Panc1 (cell line): ENCODE data around the gene RBFOX1.

Experiments
- CTCF ChIP-seq: fragments of 450-650 bp; IDR thresholded peaks from 2 replicates; pipeline ENCODE4 v1.5.1; 2017; ENCODE audit warnings: mild to moderate bottlenecking
- POLR2AphosphoS5 ChIP-seq: IDR thresholded peaks from 2 replicates; pipeline ENCODE4 v1.6.1; 2012; ENCODE audit warnings: mild to moderate bottlenecking, low read depth, low read length, moderate library complexity
- SIN3A ChIP-seq: IDR thresholded peaks from 2 replicates; pipeline ENCODE4 v1.6.1; 2012; ENCODE audit warnings: low read depth, mild to moderate bottlenecking, low read length, moderate library complexity, borderline replicate concordance; ENCODE audit not compliant: insufficient read depth
- TF ChIP-seq, protein P1 (sequence below), 2 experiments: IDR thresholded peaks; 2 replicates each; pipeline ENCODE4 v1.6.1; 2011 to 2012; ENCODE audit warnings: low read depth in 2 of 2, control low read depth in 1 of 2, low read length in 1 of 2, mild to moderate bottlenecking in 1 of 2, moderate library complexity in 1 of 2; ENCODE audit not compliant: insufficient read depth in 1 of 2

DNA sequence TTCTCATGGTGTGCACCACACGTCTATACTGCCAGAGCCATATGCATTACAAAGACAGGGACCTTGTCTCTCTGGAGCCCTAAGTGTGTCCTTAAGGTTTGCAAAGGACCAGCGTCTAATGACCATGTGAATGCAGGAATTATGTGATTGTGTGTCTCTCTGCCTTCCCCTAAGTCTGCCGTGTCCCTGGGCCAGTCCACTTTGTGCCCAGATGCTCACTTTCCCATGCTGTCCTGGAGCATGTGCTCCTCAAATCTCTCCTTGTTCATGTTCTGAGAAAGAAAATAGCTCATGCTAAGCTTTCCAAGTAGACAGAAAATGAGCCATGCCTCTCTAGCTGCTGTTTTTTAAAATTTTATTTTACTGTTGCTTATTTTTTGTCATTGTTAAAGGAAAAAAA, 125.5 kb downstream of the RBFOX1 start:
- TF ChIP-seq CTCF = no peak
- TF ChIP-seq, protein P1, sequence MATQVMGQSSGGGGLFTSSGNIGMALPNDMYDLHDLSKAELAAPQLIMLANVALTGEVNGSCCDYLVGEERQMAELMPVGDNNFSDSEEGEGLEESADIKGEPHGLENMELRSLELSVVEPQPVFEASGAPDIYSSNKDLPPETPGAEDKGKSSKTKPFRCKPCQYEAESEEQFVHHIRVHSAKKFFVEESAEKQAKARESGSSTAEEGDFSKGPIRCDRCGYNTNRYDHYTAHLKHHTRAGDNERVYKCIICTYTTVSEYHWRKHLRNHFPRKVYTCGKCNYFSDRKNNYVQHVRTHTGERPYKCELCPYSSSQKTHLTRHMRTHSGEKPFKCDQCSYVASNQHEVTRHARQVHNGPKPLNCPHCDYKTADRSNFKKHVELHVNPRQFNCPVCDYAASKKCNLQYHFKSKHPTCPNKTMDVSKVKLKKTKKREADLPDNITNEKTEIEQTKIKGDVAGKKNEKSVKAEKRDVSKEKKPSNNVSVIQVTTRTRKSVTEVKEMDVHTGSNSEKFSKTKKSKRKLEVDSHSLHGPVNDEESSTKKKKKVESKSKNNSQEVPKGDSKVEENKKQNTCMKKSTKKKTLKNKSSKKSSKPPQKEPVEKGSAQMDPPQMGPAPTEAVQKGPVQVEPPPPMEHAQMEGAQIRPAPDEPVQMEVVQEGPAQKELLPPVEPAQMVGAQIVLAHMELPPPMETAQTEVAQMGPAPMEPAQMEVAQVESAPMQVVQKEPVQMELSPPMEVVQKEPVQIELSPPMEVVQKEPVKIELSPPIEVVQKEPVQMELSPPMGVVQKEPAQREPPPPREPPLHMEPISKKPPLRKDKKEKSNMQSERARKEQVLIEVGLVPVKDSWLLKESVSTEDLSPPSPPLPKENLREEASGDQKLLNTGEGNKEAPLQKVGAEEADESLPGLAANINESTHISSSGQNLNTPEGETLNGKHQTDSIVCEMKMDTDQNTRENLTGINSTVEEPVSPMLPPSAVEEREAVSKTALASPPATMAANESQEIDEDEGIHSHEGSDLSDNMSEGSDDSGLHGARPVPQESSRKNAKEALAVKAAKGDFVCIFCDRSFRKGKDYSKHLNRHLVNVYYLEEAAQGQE (IDR thresholded peaks at IDR 0.05; ENCODE audit: insufficient read depth in 1 of 2, low read depth in 2 of 2, low read length in 1 of 2) = no peak
- TF ChIP-seq SIN3A = no peak
- no peak for TF ChIP-seq POLR2AphosphoS5
